ENCODE measurements around the gene NCR2. TPM values are rescaled to one million over a fixed set of nuclear protein-coding genes. Genes with fewer than 3 reads are reported as not detected.

The NCR2 gene
- total and polyA plus RNA-seq, 2 donors (not counting 1 experiment from before 2014, with no cell fraction given) = not detected

DNA sequence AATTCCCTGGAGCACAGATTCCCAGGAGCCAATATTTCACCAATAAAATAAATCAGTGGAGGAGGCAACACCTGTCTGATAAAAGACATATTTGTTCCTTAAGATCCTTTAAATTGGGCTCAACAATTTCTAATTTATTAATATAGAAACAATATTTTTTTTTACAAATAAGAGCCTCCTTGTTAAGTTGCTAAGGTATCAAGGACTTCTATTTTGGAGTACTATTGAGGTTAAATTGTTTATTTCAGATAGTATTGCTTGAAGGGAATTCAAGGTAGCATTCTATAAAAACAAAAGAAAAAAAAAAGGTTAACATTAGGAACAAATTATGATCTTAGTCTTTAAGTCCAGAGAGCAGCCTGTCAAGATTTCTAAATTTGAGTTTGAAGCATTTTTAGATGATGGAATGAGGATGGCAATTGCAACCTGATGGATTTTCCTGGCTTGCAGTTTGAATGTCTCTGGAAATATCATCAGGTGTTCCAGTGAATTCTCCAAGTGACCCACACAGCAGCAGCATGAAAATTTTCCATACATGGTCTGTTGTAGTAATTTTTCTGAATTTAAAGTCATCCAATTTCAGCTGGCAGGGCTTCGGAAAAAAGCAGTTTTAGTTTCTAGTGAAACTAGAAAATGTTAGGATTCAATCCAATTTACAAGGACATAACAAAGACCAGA lies 19.3 kb upstream of the NCR2 start:
- no peak for ATAC-seq (ENCODE audit: low read depth)
- POLR2A ChIA-PET = no interaction called here
- intact Hi-C loops (cut with micrococcal nuclease) = loop anchor here (5.0 kb wide), 2 partner anchors 134 to 366 kb away; no protein-coding TSS in a partner anchor
- Histone ChIP-seq H3K27ac (ENCODE audit: low read length in 2 of 2) (peak overlapping the region; percentile 79 to 90), H4K20me1 (ENCODE audit: control insufficient read depth, insufficient read depth, low read length, poor library complexity, severe bottlenecking) (no peaks in the 10 kb centered on the region), H3K9ac (ENCODE audit: low read length) (no peak overlapping the region), H3K79me2 (ENCODE audit: control insufficient read depth, insufficient read depth, low read length) (no peaks in the 10 kb centered on the region), H2AFZ (ENCODE audit: insufficient read depth, low read depth, low read length, poor library complexity, severe bottlenecking) (no peak overlapping the region), H3K4me2 (replicated peaks; ENCODE audit: low read depth, low read length, poor library complexity, severe bottlenecking) (peak overlapping the region; percentile 47), H3K36me3 (replicated peaks in 1 of 2; ENCODE audit: control extremely low read depth in 1 of 2, control insufficient read depth in 1 of 2, extremely low read depth in 1 of 2, insufficient read depth in 2 of 2, low read length in 1 of 2) (no peaks in the 10 kb centered on the region), H3K4me1 (ENCODE audit: control insufficient read depth in 2 of 2, insufficient read depth in 2 of 2, low read length in 2 of 2) (peaks cover 57 to 60% of the 10 kb centered on the region in 2 donors), H3K27me3 (replicated peaks in 1 of 4; ENCODE audit: control extremely low read depth in 1 of 4, control insufficient read depth in 3 of 4, insufficient read depth in 4 of 4, low read length in 3 of 4) (no peaks in the 10 kb centered on the region), H3K9me3 (ENCODE audit: control extremely low read depth in 1 of 3, control insufficient read depth in 2 of 3, insufficient read depth in 1 of 3, low read length in 2 of 3) (no peaks in the 10 kb centered on the region), H3K4me3 (ENCODE audit: control extremely low read depth in 1 of 5, extremely low read depth in 1 of 5, insufficient read depth in 1 of 5, low read depth in 2 of 5, low read length in 4 of 5) (no peak overlapping the region)
- Mint-ChIP-seq H3K4me3 (no peak overlapping the region), H3K27me3 (no peaks in the 10 kb centered on the region), H3K9me3 (ENCODE audit: insufficient read depth) (no peaks in the 10 kb centered on the region), H3K27ac (peak overlapping the region; percentile 28), H3K4me1 (peaks cover 50% of the 10 kb centered on the region)
- WGBS (ENCODE audit: insufficient coverage) = no CpG with 5 or more reads among the region's 1 CpG
- TF ChIP-seq EZH2 (IDR thresholded peaks at IDR 0.05; ENCODE audit: borderline replicate concordance, insufficient read depth, low read depth, low read length, poor library complexity, severe bottlenecking) = no peak
- TF ChIP-seq, protein P1, sequence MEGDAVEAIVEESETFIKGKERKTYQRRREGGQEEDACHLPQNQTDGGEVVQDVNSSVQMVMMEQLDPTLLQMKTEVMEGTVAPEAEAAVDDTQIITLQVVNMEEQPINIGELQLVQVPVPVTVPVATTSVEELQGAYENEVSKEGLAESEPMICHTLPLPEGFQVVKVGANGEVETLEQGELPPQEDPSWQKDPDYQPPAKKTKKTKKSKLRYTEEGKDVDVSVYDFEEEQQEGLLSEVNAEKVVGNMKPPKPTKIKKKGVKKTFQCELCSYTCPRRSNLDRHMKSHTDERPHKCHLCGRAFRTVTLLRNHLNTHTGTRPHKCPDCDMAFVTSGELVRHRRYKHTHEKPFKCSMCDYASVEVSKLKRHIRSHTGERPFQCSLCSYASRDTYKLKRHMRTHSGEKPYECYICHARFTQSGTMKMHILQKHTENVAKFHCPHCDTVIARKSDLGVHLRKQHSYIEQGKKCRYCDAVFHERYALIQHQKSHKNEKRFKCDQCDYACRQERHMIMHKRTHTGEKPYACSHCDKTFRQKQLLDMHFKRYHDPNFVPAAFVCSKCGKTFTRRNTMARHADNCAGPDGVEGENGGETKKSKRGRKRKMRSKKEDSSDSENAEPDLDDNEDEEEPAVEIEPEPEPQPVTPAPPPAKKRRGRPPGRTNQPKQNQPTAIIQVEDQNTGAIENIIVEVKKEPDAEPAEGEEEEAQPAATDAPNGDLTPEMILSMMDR (IDR thresholded peaks at IDR 0.05) = no peak
- DNase-seq = no peak
- CTCF ChIA-PET = interaction anchor here (0.7 to 5.9 kb wide), 5 partner anchors 9 to 44 kb away, joined by 3 to 134 read pairs (median 8); no protein-coding TSS in a partner anchor

DNA sequence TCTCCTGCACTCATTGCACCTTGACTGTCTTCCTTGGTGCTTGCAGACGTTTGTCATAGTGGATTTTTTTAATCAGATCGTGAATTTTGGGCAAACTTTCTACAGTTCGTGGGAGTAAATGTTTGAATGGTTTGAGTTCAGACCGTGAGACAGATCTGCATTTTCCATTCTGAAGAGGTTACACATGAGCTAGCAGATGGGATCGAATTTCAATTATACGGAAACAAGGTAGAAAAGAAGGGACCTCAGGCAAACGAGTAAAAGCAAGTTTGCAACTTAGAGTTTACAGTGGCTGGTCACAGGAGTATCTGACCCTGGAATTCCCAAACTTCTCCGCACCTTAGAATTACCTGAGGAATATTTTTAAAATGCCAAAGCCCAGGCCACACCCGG lies 17.2 kb upstream of the NCR2 start:
- H3K4me3 ChIP-seq (ENCODE audit: control extremely low read depth in 1 of 5, extremely low read depth in 1 of 5, insufficient read depth in 1 of 5, low read depth in 2 of 5, low read length in 4 of 5) = peak overlapping the region in 3 of 5 experiments; percentile 46 to 54 (median 50)
- H3K9me3 ChIP-seq (ENCODE audit: control extremely low read depth in 1 of 3, control insufficient read depth in 2 of 3, insufficient read depth in 1 of 3, low read length in 2 of 3) = no peaks in the 10 kb centered on the region
- no peaks in the 10 kb centered on the region for H4K20me1 ChIP-seq (ENCODE audit: control insufficient read depth, insufficient read depth, low read length, poor library complexity, severe bottlenecking)
- DNase-seq = no peak
- intact Hi-C loops (cut with micrococcal nuclease) = loop anchor here (1.0 to 5.0 kb wide), 4 partner anchors 12 to 364 kb away; no protein-coding TSS in a partner anchor
- no peaks in the 10 kb centered on the region for H3K9me3 Mint-ChIP-seq (ENCODE audit: insufficient read depth)
- no peaks in the 10 kb centered on the region for H3K36me3 ChIP-seq (replicated peaks in 1 of 2; ENCODE audit: control extremely low read depth in 1 of 2, control insufficient read depth in 1 of 2, extremely low read depth in 1 of 2, insufficient read depth in 2 of 2, low read length in 1 of 2)
- peak overlapping the region; percentile 3 for H3K27ac Mint-ChIP-seq
- peaks cover 53 to 55% of the 10 kb centered on the region in 2 donors for H3K4me1 ChIP-seq (ENCODE audit: control insufficient read depth in 2 of 2, insufficient read depth in 2 of 2, low read length in 2 of 2)
- H2AFZ ChIP-seq (ENCODE audit: insufficient read depth, low read depth, low read length, poor library complexity, severe bottlenecking) = peak overlapping the region; percentile 90
- H3K4me2 ChIP-seq (replicated peaks; ENCODE audit: low read depth, low read length, poor library complexity, severe bottlenecking) = peak overlapping the region; percentile 75
- no peaks in the 10 kb centered on the region for H3K27me3 Mint-ChIP-seq
- peak overlapping the region in 1 of 2 donors; percentile 55 for H3K27ac ChIP-seq (ENCODE audit: low read length in 2 of 2)
- CTCF ChIA-PET = interaction anchor here (0.6 to 5.9 kb wide), 12 partner anchors 11 to 310 kb away, joined by 3 to 134 read pairs (median 4); partner anchors contain the start of genes NCR2, NFYA and OARD1
- H3K79me2 ChIP-seq (ENCODE audit: control insufficient read depth, insufficient read depth, low read length) = no peaks in the 10 kb centered on the region
- TF ChIP-seq, protein P1 (IDR thresholded peaks at IDR 0.05) = no peak
- no peak for TF ChIP-seq EZH2 (IDR thresholded peaks at IDR 0.05; ENCODE audit: borderline replicate concordance, insufficient read depth, low read depth, low read length, poor library complexity, severe bottlenecking)
- no peaks in the 10 kb centered on the region for H3K27me3 ChIP-seq (replicated peaks in 1 of 4; ENCODE audit: control extremely low read depth in 1 of 4, control insufficient read depth in 3 of 4, insufficient read depth in 4 of 4, low read length in 3 of 4)
- POLR2A ChIA-PET = interaction anchor here (1.1 kb wide), 1 partner anchor 12 kb away, joined by 7 read pairs; no protein-coding TSS in a partner anchor
- peak overlapping the region; percentile 88 for H3K4me3 Mint-ChIP-seq
- peaks cover 41% of the 10 kb centered on the region for H3K4me1 Mint-ChIP-seq
- ATAC-seq (ENCODE audit: low read depth) = no peak
- H3K9ac ChIP-seq (ENCODE audit: low read length) = peak overlapping the region; percentile 30
- WGBS (ENCODE audit: insufficient coverage) = 73% methylated on average over 8 of the region's 9 CpGs

All from B cell (primary cell).